Tibial nerve (tissue), 4 donors: ENCODE measurements around the gene ZBTB49. TPM values are rescaled to one million over a fixed set of nuclear protein-coding genes. Genes with fewer than 3 reads are reported as not detected.

Experiments used
- DNase-seq, 2 donors: peaks; one replicate each; pipeline ENCODE4 v3.0.0-alpha.2; 2019; ENCODE audit warnings: low spot score in 2 of 2
- H3K27ac ChIP-seq, 4 donors: fragments of 200-600 bp; sonication (generic) in 3 of 4; one replicate each; pipeline ENCODE4 v1.5.1; 2017 to 2019; ENCODE audit warnings: mild to moderate bottlenecking in 1 of 4
- H3K27me3 ChIP-seq, 2 donors: fragments of 200-600 bp; sonication (generic) in 1 of 2; one replicate each; pipeline versions ENCODE4 v1.5.1 to v1.6.0; 2017 to 2019
- H3K36me3 ChIP-seq, 3 donors: fragments of 200-600 bp; sonication (generic); one replicate each; pipeline ENCODE4 v1.5.1; 2018 to 2019
- H3K4me1 ChIP-seq, 4 donors: fragments of 200-600 bp; sonication (generic) in 3 of 4; one replicate each; pipeline ENCODE4 v1.5.1; 2017 to 2019
- H3K4me3 ChIP-seq, 4 donors: fragments of 200-600 bp; sonication (generic) in 3 of 4; one replicate each; pipeline ENCODE4 v1.5.1; 2017 to 2019; ENCODE audit warnings: mild to moderate bottlenecking in 1 of 4, moderate library complexity in 1 of 4
- H3K9me3 ChIP-seq, 4 donors: fragments of 200-600 bp; sonication (generic) in 3 of 4; one replicate each; pipeline ENCODE4 v1.5.1; 2017 to 2019
- EP300 ChIP-seq, 2 donors: sonication (generic); formaldehyde crosslinking; IDR thresholded peaks; one replicate each; pipeline ENCODE4 v1.6.1; 2017; ENCODE audit warnings: antibody characterized with exemption in 2 of 2, mild to moderate bottlenecking in 1 of 2
- POLR2A ChIP-seq, 2 donors: fragments of 450-650 bp; IDR thresholded peaks; one replicate each; pipeline ENCODE4 v1.6.1; 2017; ENCODE audit warnings: antibody characterized with exemption in 2 of 2, mild to moderate bottlenecking in 2 of 2, moderate library complexity in 2 of 2
- whole genome bisulfite sequencing, 2 donors: methylation state at CpG; one replicate each; pipeline ENCODE4 v1.1.5; 2018; 5-methylcytosine and 5-hydroxymethylcytosine counted together
- total RNA-seq, 4 donors: library from RNA; depleted of rRNA; stranded (reverse); fragments of >200 nt; gene quantifications; one replicate each; pipeline ENCODE4 v1.1.0, GENCODE V29; 2016
- TF ChIP-seq, protein P1 (sequence below), 5 experiments: fragments of 200-600 bp in 3 of 5; fragments of 450-650 bp in 2 of 5; sonication (generic) in 3 of 5; IDR thresholded peaks; one replicate each; pipeline ENCODE4 v1.5.1; 2016 to 2019; ENCODE audit warnings: antibody characterized with exemption in 5 of 5, mild to moderate bottlenecking in 3 of 5, moderate library complexity in 2 of 5

ZBTB49 gene
- total RNA-seq, 4 donors from 2014 or later = 5.1 to 28.4 (median 10.1) TPM

DNA sequence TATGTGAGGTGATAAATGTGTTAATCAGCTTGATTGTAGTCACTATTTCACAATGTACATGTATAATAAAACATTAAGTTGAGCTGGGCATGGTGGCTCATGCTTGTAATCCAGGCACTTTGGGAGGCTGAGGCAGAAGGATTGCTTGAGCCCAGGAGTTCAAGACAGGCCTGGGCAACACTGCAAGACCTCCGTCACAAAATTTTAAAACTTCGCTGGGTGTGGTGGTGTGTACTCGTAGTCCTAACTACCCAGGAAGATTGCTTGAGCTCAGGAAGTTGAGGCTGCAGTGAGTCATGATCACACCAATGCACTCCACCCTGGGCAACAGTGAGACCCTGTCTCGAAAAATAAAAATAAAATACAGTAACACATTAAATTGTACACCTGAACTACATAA is 20.2 kb upstream of the ZBTB49 start:
- Histone ChIP-seq H3K4me1 (no peaks in the 10 kb centered on the region), H3K36me3 (peaks cover 0 to 77% (median 13%) of the 10 kb centered on the region in 3 donors), H3K27me3 (no peaks in the 10 kb centered on the region), H3K27ac (peak overlapping the region in 1 of 4 donors; percentile 34), H3K9me3 (no peaks in the 10 kb centered on the region), H3K4me3 (no peak overlapping the region)
- no peak for DNase-seq
- 78 to 83% methylated on average over 4 of the region's 4 CpGs for WGBS, 2 donors
- TF ChIP-seq, protein P1, sequence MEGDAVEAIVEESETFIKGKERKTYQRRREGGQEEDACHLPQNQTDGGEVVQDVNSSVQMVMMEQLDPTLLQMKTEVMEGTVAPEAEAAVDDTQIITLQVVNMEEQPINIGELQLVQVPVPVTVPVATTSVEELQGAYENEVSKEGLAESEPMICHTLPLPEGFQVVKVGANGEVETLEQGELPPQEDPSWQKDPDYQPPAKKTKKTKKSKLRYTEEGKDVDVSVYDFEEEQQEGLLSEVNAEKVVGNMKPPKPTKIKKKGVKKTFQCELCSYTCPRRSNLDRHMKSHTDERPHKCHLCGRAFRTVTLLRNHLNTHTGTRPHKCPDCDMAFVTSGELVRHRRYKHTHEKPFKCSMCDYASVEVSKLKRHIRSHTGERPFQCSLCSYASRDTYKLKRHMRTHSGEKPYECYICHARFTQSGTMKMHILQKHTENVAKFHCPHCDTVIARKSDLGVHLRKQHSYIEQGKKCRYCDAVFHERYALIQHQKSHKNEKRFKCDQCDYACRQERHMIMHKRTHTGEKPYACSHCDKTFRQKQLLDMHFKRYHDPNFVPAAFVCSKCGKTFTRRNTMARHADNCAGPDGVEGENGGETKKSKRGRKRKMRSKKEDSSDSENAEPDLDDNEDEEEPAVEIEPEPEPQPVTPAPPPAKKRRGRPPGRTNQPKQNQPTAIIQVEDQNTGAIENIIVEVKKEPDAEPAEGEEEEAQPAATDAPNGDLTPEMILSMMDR (IDR thresholded peaks at IDR 0.05) = no peak
- TF ChIP-seq POLR2A (IDR thresholded peaks at IDR 0.05) (no peak), EP300 (IDR thresholded peaks at IDR 0.05) (no peak)

DNA sequence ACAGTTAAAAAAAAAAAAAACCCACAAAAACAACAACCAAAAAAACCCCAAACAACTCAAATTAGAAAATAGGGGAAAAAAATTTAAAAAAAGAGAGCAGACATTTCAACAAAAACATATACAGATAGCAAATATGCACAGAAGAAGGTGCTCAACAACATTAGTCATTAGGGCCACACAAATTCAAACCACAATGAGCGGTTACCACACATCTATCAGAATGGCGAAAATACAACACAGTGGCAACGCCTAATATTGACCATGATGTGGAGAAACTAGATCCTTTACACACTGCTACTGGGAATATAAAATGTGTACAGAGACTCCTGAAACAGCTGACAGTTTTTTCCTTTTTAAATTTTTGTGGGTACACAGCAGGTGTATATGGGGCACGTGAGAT is 19.5 kb upstream of the ZBTB49 start:
- no peak overlapping the region for H3K27ac ChIP-seq
- TF ChIP-seq POLR2A (IDR thresholded peaks at IDR 0.05) (no peak), EP300 (IDR thresholded peaks at IDR 0.05) (no peak)
- TF ChIP-seq, protein P1 (IDR thresholded peaks at IDR 0.05) = no peak
- H3K4me1 ChIP-seq = no peaks in the 10 kb centered on the region
- peaks cover 0 to 84% (median 13%) of the 10 kb centered on the region in 3 donors for H3K36me3 ChIP-seq
- no peaks in the 10 kb centered on the region for H3K27me3 ChIP-seq
- H3K4me3 ChIP-seq = no peak overlapping the region
- H3K9me3 ChIP-seq = no peaks in the 10 kb centered on the region
- 71 to 81% methylated on average over 4 of the region's 4 CpGs for WGBS, 2 donors
- no peak for DNase-seq

DNA sequence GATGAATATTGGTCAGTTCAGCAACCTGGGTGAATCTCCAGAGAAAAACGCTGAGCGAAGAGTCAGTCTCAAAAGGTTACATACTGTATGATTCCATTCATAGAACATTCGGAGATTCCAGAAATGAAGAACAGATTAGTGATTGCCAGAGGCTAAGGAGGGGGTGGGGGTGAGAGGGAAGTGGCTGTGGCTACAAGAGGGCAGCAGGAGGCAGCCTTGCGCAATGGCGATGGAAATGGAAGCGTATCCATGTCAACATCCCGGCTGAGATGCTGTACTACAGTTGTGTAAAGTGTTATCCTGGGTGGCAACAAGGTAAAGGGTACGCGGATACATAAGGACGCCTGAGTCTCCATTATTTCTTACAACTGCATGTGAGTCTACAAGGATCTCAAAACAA is 18.1 kb upstream of the ZBTB49 start:
- no peaks in the 10 kb centered on the region for H3K27me3 ChIP-seq
- no peak for TF ChIP-seq EP300 (IDR thresholded peaks at IDR 0.05)
- no peak for TF ChIP-seq POLR2A (IDR thresholded peaks at IDR 0.05)
- TF ChIP-seq, protein P1 (IDR thresholded peaks at IDR 0.05) = no peak
- DNase-seq = no peak
- H3K4me1 ChIP-seq = no peaks in the 10 kb centered on the region
- H3K36me3 ChIP-seq = peaks cover 0 to 91% (median 13%) of the 10 kb centered on the region in 3 donors
- H3K4me3 ChIP-seq = no peak overlapping the region
- WGBS, 2 donors = 84% methylated on average over 10 of the region's 10 CpGs
- no peak overlapping the region for H3K27ac ChIP-seq
- H3K9me3 ChIP-seq = no peaks in the 10 kb centered on the region

DNA sequence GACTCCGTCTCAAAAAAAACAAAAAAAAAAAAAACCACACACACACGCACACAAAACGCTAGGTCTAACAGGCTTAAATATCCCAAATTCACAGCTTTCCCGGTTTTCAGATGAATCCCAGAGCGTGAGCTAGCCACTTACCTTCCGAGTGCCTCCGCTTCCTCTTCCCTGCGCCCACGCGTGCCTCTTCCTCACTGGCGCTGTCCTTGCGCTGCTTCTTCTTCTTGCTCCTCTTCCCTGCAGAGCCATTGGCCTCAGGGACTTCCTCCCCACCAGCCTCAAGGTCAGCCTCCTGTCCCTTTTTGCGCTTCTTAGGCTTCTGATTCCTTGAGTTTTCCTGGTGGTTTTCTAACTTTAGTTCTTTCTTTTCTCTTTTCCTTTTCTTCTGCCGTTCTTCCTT is 15.8 kb upstream of the ZBTB49 start:
- Histone ChIP-seq H3K9me3 (no peaks in the 10 kb centered on the region), H3K4me3 (no peak overlapping the region), H3K27ac (no peak overlapping the region), H3K27me3 (no peaks in the 10 kb centered on the region), H3K4me1 (no peaks in the 10 kb centered on the region), H3K36me3 (peaks cover 2 to 91% (median 16%) of the 10 kb centered on the region in 3 donors)
- WGBS, 2 donors = 89 to 97% methylated on average over 14 of the region's 14 CpGs
- TF ChIP-seq EP300 (IDR thresholded peaks at IDR 0.05) (no peak), POLR2A (IDR thresholded peaks at IDR 0.05) (no peak)
- TF ChIP-seq, protein P1 (IDR thresholded peaks at IDR 0.05) = no peak
- no peak for DNase-seq

DNA sequence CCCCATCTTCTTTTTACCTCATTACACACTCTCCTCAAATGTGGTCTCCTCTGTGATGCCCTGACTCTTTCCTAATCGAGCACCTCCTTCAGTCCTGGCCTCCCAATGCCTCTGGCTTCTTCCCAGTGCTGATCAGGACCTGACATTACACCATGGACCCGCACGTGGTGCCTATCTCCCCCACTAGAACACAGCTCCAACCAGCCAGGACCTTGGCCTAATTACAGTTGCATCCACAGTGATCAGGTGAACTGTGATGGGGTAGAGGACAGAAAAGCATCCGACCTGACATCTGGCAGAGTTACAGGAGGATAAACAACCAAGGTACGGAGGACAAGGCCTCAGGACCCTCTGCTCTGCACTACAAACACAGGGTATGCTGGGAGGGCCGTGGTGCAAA is 12.5 kb upstream of the ZBTB49 start:
- WGBS, 2 donors = 72 to 78% methylated on average over 6 of the region's 6 CpGs
- TF ChIP-seq POLR2A (IDR thresholded peaks at IDR 0.05) (no peak), EP300 (IDR thresholded peaks at IDR 0.05) (no peak)
- TF ChIP-seq, protein P1 (IDR thresholded peaks at IDR 0.05) = no peak
- Histone ChIP-seq H3K9me3 (no peaks in the 10 kb centered on the region), H3K36me3 (peaks cover 4 to 100% (median 17%) of the 10 kb centered on the region in 3 donors), H3K4me3 (no peak overlapping the region), H3K27me3 (no peaks in the 10 kb centered on the region), H3K27ac (no peak overlapping the region), H3K4me1 (no peaks in the 10 kb centered on the region)
- DNase-seq = no peak
